H7 (cell line): ENCODE results near the gene RAB9B. TPM values are rescaled to one million over a fixed set of nuclear protein-coding genes. Genes with fewer than 3 reads are reported as not detected.
A peak's percentile ranks its signal among the peaks of the same experiment; 100 is the strongest.

Source experiments
- DNase-seq: peaks from one replicate; pipeline ENCODE4 v3.0.0; 2012
- H3K27me3 ChIP-seq: 2 replicates; pipeline ENCODE4 v1.6.0; 2011; ENCODE audit warnings: mild to moderate bottlenecking, low read length; ENCODE audit not compliant: control insufficient read depth, insufficient read depth
- H3K36me3 ChIP-seq: replicated peaks from 2 replicates; pipeline ENCODE4 v1.5.1; 2011; ENCODE audit warnings: low read length; ENCODE audit not compliant: control insufficient read depth, insufficient read depth
- H3K4me3 ChIP-seq: 2 replicates; pipeline ENCODE4 v1.5.1; 2011; ENCODE audit warnings: low read depth, mild to moderate bottlenecking, control low read depth, low read length, moderate library complexity; ENCODE audit not compliant: insufficient read depth
- total RNA-seq: library from RNA; depleted of rRNA; stranded (reverse); fragments of >200 nt; shearing (Covaris generic); gene quantifications from 2 replicates; pipeline ENCODE4 v1.2.3, GENCODE V29; 2014; rRNA removed

Gene RAB9B
- 0.30 and 0.48 TPM in 2 replicates for total RNA-seq

- Histone ChIP-seq H3K27me3 (peaks cover 20% of the 10 kb centered on the region), H3K36me3 (no peaks in the 10 kb centered on the region), H3K4me3 (peak within 1 kb of the TSS; percentile 61)
- peak; percentile 82 for DNase-seq
Measured at GRCh38 chrX:103831803-103832544, at the start of gene RAB9B. Gene RAB9B, minus strand, starts transcription at chrX:103832257. Its CDS starts 6,473 bp downstream, at chrX:103825784.

GRCh38 chrX:103879339-103879738, 47.3 kb upstream of the RAB9B start:
- DNase-seq, result no peak
- Histone ChIP-seq H3K36me3 (no peaks in the 10 kb centered on the region), H3K4me3 (no peak overlapping the region), H3K27me3 (no peaks in the 10 kb centered on the region)

- Histone ChIP-seq H3K4me3 (no peak overlapping the region), H3K36me3 (no peaks in the 10 kb centered on the region), H3K27me3 (no peaks in the 10 kb centered on the region)
- no peak for DNase-seq
Measured at GRCh38 chrX:103878466-103879122, 46.5 kb upstream of the RAB9B start.

GRCh38 chrX:103877571-103877970, 45.5 kb upstream of the RAB9B start:
- no peak for DNase-seq
- Histone ChIP-seq H3K4me3 (no peak overlapping the region), H3K36me3 (no peaks in the 10 kb centered on the region), H3K27me3 (no peaks in the 10 kb centered on the region)

GRCh38 chrX:103864886-103865534, 33.0 kb upstream of the RAB9B start:
- H3K36me3 ChIP-seq, result no peaks in the 10 kb centered on the region
- H3K27me3 ChIP-seq, result no peaks in the 10 kb centered on the region
- no peak overlapping the region for H3K4me3 ChIP-seq
- DNase-seq, result no peak

GRCh38 chrX:103864149-103864548, 32.1 kb upstream of the RAB9B start:
- DNase-seq, result no peak
- Histone ChIP-seq H3K36me3 (no peaks in the 10 kb centered on the region), H3K27me3 (no peaks in the 10 kb centered on the region), H3K4me3 (no peak overlapping the region)

GRCh38 chrX:103861200-103861599, 29.1 kb upstream of the RAB9B start:
- no peak for DNase-seq
- no peak overlapping the region for H3K4me3 ChIP-seq
- no peaks in the 10 kb centered on the region for H3K27me3 ChIP-seq
- no peaks in the 10 kb centered on the region for H3K36me3 ChIP-seq

GRCh38 chrX:103849558-103849957, 17.5 kb upstream of the RAB9B start:
- H3K27me3 ChIP-seq, result no peaks in the 10 kb centered on the region; the same call in 1 of the 2 replicates
- no peaks in the 10 kb centered on the region for H3K36me3 ChIP-seq
- H3K4me3 ChIP-seq, result no peak overlapping the region
- DNase-seq, result no peak

- Histone ChIP-seq H3K36me3 (no peaks in the 10 kb centered on the region), H3K4me3 (no peak overlapping the region), H3K27me3 (no peaks in the 10 kb centered on the region)
- DNase-seq, result no peak
Measured at GRCh38 chrX:103847174-103847870, 15.3 kb upstream of the RAB9B start.

- H3K4me3 ChIP-seq, result no peak overlapping the region
- no peak for DNase-seq
- H3K36me3 ChIP-seq, result no peaks in the 10 kb centered on the region
- no peaks in the 10 kb centered on the region for H3K27me3 ChIP-seq
Measured at GRCh38 chrX:103846386-103846785, 14.3 kb upstream of the RAB9B start.

GRCh38 chrX:103845165-103845653, 13.2 kb upstream of the RAB9B start:
- no peak overlapping the region for H3K4me3 ChIP-seq
- H3K36me3 ChIP-seq, result no peaks in the 10 kb centered on the region
- H3K27me3 ChIP-seq, result no peaks in the 10 kb centered on the region
- DNase-seq, result peak; percentile 35

- Histone ChIP-seq H3K4me3 (no peak overlapping the region), H3K27me3 (peaks cover 2% of the 10 kb centered on the region; the same call in 1 of the 2 replicates), H3K36me3 (no peaks in the 10 kb centered on the region)
- no peak for DNase-seq
Measured at GRCh38 chrX:103839404-103839803, 7.3 kb upstream of the RAB9B start.

GRCh38 chrX:103831342-103831802, 685 bp downstream of the RAB9B start:
- peak; percentile 5 for DNase-seq
- Histone ChIP-seq H3K36me3 (no peaks in the 10 kb centered on the region), H3K4me3 (peak overlapping the region; percentile 61), H3K27me3 (peaks cover 21% of the 10 kb centered on the region)

- DNase-seq, result no peak
- Histone ChIP-seq H3K27me3 (peaks cover 21% of the 10 kb centered on the region), H3K36me3 (no peaks in the 10 kb centered on the region), H3K4me3 (no peak overlapping the region)
Measured at GRCh38 chrX:103830848-103831247, 1.2 kb downstream of the RAB9B start.
